ENCODE measurements around the gene FAXC.

DNA sequence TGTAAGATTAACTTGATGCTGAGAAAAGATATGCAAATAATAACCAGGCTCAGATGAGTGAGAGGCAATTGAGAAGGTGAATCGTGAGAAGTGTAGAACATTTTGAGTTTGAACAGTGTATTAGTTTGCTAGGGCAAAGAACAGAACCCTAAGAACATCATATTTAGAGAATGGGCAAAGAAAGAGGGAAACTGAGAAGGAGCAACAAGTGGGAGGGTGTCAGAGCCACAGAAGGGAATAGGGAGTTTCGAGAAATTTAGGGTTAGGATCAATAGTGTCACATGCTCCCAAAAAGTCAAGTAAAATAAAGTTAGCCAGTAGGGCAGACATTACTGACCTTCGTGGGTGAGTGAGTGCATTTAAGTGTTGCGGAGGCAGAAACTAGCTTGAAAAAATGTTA, 5.5 kb upstream of the FAXC start:
- TF ChIP-seq, protein P1, sequence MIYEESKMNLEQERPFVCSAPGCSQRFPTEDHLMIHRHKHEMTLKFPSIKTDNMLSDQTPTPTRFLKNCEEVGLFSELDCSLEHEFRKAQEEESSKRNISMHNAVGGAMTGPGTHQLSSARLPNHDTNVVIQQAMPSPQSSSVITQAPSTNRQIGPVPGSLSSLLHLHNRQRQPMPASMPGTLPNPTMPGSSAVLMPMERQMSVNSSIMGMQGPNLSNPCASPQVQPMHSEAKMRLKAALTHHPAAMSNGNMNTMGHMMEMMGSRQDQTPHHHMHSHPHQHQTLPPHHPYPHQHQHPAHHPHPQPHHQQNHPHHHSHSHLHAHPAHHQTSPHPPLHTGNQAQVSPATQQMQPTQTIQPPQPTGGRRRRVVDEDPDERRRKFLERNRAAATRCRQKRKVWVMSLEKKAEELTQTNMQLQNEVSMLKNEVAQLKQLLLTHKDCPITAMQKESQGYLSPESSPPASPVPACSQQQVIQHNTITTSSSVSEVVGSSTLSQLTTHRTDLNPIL (CRISPR knock-in tag; IDR thresholded peaks at IDR 0.05; ENCODE audit: low read depth): no peak
- TF ChIP-seq ZFP3 (CRISPR knock-in tag; IDR thresholded peaks at IDR 0.05): no peak
- TF ChIP-seq, protein P2, sequence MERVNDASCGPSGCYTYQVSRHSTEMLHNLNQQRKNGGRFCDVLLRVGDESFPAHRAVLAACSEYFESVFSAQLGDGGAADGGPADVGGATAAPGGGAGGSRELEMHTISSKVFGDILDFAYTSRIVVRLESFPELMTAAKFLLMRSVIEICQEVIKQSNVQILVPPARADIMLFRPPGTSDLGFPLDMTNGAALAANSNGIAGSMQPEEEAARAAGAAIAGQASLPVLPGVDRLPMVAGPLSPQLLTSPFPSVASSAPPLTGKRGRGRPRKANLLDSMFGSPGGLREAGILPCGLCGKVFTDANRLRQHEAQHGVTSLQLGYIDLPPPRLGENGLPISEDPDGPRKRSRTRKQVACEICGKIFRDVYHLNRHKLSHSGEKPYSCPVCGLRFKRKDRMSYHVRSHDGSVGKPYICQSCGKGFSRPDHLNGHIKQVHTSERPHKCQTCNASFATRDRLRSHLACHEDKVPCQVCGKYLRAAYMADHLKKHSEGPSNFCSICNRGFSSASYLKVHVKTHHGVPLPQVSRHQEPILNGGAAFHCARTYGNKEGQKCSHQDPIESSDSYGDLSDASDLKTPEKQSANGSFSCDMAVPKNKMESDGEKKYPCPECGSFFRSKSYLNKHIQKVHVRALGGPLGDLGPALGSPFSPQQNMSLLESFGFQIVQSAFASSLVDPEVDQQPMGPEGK (CRISPR knock-in tag; IDR thresholded peaks at IDR 0.05; ENCODE audit: borderline replicate concordance): no peak
- TF ChIP-seq, protein P3, sequence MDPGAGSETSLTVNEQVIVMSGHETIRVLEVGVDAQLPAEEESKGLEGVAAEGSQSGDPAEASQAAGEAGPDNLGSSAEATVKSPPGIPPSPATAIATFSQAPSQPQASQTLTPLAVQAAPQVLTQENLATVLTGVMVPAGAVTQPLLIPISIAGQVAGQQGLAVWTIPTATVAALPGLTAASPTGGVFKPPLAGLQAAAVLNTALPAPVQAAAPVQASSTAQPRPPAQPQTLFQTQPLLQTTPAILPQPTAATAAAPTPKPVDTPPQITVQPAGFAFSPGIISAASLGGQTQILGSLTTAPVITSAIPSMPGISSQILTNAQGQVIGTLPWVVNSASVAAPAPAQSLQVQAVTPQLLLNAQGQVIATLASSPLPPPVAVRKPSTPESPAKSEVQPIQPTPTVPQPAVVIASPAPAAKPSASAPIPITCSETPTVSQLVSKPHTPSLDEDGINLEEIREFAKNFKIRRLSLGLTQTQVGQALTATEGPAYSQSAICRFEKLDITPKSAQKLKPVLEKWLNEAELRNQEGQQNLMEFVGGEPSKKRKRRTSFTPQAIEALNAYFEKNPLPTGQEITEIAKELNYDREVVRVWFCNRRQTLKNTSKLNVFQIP (CRISPR knock-in tag; IDR thresholded peaks at IDR 0.05; ENCODE audit: borderline replicate concordance, low read depth): no peak
- TF ChIP-seq ZFP30 (CRISPR knock-in tag; IDR thresholded peaks at IDR 0.05): no peak
- no peak for TF ChIP-seq BACH2 (CRISPR knock-in tag; IDR thresholded peaks at IDR 0.05; ENCODE audit: borderline replicate concordance)
- TF ChIP-seq, protein P4, sequence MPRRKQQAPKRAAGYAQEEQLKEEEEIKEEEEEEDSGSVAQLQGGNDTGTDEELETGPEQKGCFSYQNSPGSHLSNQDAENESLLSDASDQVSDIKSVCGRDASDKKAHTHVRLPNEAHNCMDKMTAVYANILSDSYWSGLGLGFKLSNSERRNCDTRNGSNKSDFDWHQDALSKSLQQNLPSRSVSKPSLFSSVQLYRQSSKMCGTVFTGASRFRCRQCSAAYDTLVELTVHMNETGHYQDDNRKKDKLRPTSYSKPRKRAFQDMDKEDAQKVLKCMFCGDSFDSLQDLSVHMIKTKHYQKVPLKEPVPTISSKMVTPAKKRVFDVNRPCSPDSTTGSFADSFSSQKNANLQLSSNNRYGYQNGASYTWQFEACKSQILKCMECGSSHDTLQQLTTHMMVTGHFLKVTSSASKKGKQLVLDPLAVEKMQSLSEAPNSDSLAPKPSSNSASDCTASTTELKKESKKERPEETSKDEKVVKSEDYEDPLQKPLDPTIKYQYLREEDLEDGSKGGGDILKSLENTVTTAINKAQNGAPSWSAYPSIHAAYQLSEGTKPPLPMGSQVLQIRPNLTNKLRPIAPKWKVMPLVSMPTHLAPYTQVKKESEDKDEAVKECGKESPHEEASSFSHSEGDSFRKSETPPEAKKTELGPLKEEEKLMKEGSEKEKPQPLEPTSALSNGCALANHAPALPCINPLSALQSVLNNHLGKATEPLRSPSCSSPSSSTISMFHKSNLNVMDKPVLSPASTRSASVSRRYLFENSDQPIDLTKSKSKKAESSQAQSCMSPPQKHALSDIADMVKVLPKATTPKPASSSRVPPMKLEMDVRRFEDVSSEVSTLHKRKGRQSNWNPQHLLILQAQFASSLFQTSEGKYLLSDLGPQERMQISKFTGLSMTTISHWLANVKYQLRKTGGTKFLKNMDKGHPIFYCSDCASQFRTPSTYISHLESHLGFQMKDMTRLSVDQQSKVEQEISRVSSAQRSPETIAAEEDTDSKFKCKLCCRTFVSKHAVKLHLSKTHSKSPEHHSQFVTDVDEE (CRISPR knock-in tag; IDR thresholded peaks at IDR 0.05): no peak
- TF ChIP-seq ZNF8 (CRISPR knock-in tag; IDR thresholded peaks at IDR 0.05): no peak
- no peak for TF ChIP-seq RARB (CRISPR knock-in tag; IDR thresholded peaks at IDR 0.05)
- no peak for TF ChIP-seq ISL1 (CRISPR knock-in tag; IDR thresholded peaks at IDR 0.05)

Measured in SK-N-SH treated with all-trans-retinoic acid at 6 μM for 48 hours (cell line).